AG04450 (cell line): ENCODE measurements around the gene BICRAL. TPM values are rescaled to one million over a fixed set of nuclear protein-coding genes. Genes with fewer than 3 reads are reported as not detected.

Experiments used
- CTCF ChIA-PET: fragments of 300-600, 350-600 bp; formaldehyde crosslinking; extraction: SDS; loops from one replicate; lab custom pipeline; 2022; ENCODE audit warnings: antibody characterized with exemption, inconsistent platforms; lab: Charles Lee
- POLR2A ChIA-PET: fragments of 350-600 bp; formaldehyde crosslinking; extraction: SDS; loops from one replicate; lab custom pipeline; 2021; ENCODE audit warnings: antibody characterized with exemption, inconsistent platforms; lab: Yijun Ruan, JAX
- DNase-seq: peaks from one replicate; pipeline ENCODE4 v3.0.0-alpha.2; 2011; ENCODE audit warnings: low read depth, low spot score
- H3K27ac ChIP-seq: one replicate; pipeline ENCODE4 v1.5.1; 2012; ENCODE audit warnings: low read depth, low read length, control low read depth
- H3K27me3 ChIP-seq: one replicate; pipeline ENCODE4 v1.6.0; 2012; ENCODE audit warnings: low read length; ENCODE audit not compliant: control insufficient read depth, insufficient read depth
- H3K4me3 ChIP-seq: 2 replicates; pipeline ENCODE4 v1.5.1; 2011; ENCODE audit warnings: mild to moderate bottlenecking, low read depth, low read length, control low read depth
- H3K9me3 ChIP-seq: 2 replicates; pipeline ENCODE4 v1.5.1; 2012; ENCODE audit warnings: low read length; ENCODE audit not compliant: control insufficient read depth, insufficient read depth
- CTCF ChIP-seq: IDR thresholded peaks from 2 replicates; pipeline ENCODE4 v1.5.1; 2011; ENCODE audit warnings: low read depth, low read length, control low read depth, inconsistent platforms
- polyA plus RNA-seq: library from polyadenylated mRNA; depleted of rRNA; stranded (reverse); fragments of >200 nt; gene quantifications from 2 replicates; pipeline ENCODE4 v1.2.3, GENCODE V29; 2011

BICRAL gene
- polyA plus RNA-seq, 1 experiment = 7.0 TPM

DNA sequence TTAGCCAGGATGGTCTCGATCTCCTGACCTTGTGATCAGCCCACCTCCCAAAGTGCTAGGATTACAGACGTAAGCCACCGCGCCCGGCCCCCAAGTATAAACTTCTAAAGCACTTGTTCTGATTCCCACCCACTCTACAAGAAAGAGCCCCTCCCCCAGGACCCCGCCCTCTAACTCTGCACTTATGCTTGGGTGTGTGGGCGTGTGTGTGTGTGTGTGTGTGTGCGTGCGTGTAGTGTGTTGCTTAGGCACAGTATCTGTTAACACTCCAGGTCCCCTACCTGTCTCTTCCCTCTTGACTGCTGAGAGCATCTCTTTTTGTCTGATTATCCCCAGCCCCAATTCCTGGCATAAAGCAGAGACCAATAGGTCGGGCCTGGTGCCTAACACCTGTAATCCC lies 128.0 kb downstream of the BICRAL start:
- no peak overlapping the region for H3K27ac ChIP-seq
- H3K27me3 ChIP-seq = peaks cover 4% of the 10 kb centered on the region
- no peaks in the 10 kb centered on the region; the same call in 1 of the 2 replicates for H3K9me3 ChIP-seq
- no peak for DNase-seq
- POLR2A ChIA-PET = no interaction called here
- CTCF ChIA-PET = interaction anchor here (0.7 kb wide), 1 partner anchor 116 kb away, joined by 4 read pairs; no protein-coding TSS in a partner anchor
- TF ChIP-seq CTCF = no peak
- H3K4me3 ChIP-seq = no peak overlapping the region

DNA sequence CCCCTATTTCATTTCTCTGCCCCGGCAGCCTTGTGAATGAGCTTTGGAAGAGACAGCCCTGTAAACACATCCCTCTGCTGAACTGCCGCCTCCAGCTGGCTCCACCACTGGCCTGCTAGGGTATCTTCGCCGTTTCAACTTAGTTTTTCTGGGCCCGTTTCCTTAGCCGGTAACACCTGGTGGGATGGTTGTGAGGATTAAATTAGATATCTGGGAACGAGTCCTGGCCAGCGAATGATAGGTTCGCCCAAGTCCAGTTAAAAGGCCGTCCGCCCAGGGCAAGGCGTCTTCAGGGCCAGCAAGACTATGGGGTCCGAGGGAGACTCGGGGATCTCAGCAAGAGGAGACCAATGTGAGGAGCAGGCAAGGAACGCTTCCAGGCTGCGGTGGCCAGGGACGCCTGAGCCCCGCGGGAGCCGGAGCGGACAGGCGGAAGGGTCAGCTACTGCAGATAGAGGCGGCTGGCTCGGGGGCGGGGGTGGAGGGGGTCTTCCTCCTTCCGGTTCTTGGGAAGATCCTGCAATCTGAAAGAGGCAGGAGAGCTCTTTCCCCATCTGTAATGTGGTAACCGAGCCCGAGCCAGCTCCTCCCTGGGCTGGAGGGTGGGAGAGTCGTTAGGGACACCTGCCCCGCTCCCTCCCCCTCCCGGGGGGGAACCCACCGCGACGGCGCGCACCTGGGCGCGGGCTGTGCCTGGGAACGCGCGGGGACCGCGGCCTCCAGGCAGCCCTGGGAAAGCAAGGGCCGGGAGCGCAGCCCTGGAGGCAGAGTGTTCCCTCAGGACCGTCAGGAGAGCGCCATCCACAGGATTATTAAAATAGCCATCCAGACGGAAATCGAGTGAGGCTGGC lies 129.5 kb downstream of the BICRAL start:
- TF ChIP-seq CTCF = no peak; the same call in 1 of the 2 replicates
- H3K27ac ChIP-seq = no peak overlapping the region
- no peaks in the 10 kb centered on the region; the same call in 1 of the 2 replicates for H3K9me3 ChIP-seq
- POLR2A ChIA-PET = interaction anchor here (0.6 to 1.1 kb wide), 2 partner anchors 18 to 34 kb away, joined by 3 to 5 read pairs; partner anchors contain the start of gene CNPY3
- DNase-seq = no peak
- peak overlapping the region; percentile 27; the same call in 1 of the 2 replicates for H3K4me3 ChIP-seq
- H3K27me3 ChIP-seq = peaks cover 4% of the 10 kb centered on the region
- CTCF ChIA-PET = interaction anchor here (0.6 kb wide), 1 partner anchor 516 kb away, joined by 5 read pairs; the partner anchor contains the start of gene ABCC10

DNA sequence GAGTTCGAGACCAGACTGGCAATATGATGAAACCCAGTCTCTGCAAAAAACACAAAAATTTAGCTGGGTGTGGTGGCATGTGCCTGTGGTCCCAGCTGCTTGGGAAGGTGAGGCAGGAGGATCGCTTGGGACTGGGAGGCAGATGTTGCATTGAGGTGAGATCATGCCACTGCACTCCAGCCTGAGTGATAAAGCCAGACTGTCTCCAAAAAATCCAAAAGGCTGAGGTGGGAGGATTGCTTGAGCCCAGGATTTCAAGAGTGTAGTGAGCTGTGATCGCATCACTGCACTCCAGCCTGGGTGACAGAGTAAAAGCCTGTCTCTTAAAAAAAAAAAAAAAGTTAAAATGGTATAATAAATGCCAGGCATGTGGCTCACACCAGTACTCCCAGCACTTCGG lies 132.7 kb downstream of the BICRAL start:
- no peak for DNase-seq
- no peak for TF ChIP-seq CTCF
- CTCF ChIA-PET = interaction anchor here (0.7 to 1.1 kb wide), 3 partner anchors 14 to 173 kb away, joined by 3 read pairs; no protein-coding TSS in a partner anchor

GRCh38 chr6:42915732-42916131 lies 133.9 kb downstream of the BICRAL start, which contains the start of gene PTCRA:
PTCRA (plus strand) TSS chr6:42916053; CDS start chr6:42916070, 17 bp downstream.
- DNase-seq = no peak
- H3K9me3 ChIP-seq = no peaks in the 10 kb centered on the region; the same call in 1 of the 2 replicates
- ChIA-PET POLR2A (no interaction called here), CTCF (no interaction called here)
- no peak for TF ChIP-seq CTCF
- no peak within 1 kb of the TSS for H3K4me3 ChIP-seq
- H3K27ac ChIP-seq = no peak within 1 kb of the TSS
- H3K27me3 ChIP-seq = peaks cover 2% of the 10 kb centered on the region

More for the DNA sequence above, 132.7 kb downstream of the BICRAL start:
- POLR2A ChIA-PET = interaction anchor here (0.6 to 1.5 kb wide), 4 partner anchors 15 to 599 kb away, joined by 3 to 14 read pairs (median 5); partner anchors contain the start of gene CNPY3
- Histone ChIP-seq H3K27ac (no peak overlapping the region), H3K27me3 (peaks cover 2% of the 10 kb centered on the region), H3K9me3 (no peaks in the 10 kb centered on the region; the same call in 1 of the 2 replicates), H3K4me3 (no peak overlapping the region)

DNA sequence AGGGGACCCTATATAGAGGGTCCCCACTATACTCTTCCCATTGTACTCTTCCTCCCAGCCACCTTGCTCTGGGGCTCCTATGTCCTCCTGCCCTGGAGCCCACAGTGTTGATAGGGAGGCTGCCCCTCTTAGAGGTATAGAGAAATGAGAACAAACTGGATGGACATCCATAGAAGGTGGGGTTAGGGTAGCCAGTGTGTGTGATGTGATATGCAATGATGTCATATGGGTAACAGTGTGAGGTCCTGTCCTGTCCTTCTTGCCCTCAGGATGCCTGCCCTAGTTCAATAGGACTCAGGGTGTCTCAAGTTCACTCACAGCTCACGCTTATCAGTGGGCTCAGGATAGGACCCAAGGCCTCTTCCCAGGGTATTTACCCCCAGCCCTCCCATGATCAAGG lies 134.4 kb downstream of the BICRAL start:
- no peak overlapping the region for H3K4me3 ChIP-seq
- ChIA-PET CTCF (no interaction called here), POLR2A (interaction anchor here (0.6 to 1.0 kb wide), 2 partner anchors 134 to 613 kb away, joined by 3 to 6 read pairs; no protein-coding TSS in a partner anchor)
- TF ChIP-seq CTCF = no peak
- H3K9me3 ChIP-seq = no peaks in the 10 kb centered on the region
- H3K27ac ChIP-seq = no peak overlapping the region
- H3K27me3 ChIP-seq = peaks cover 2% of the 10 kb centered on the region
- DNase-seq = no peak
